ENCODE results near the gene IGFL2. TPM values are rescaled to one million over a fixed set of nuclear protein-coding genes. Genes with fewer than 3 reads are reported as not detected.
"Not testable (repeated sequence)": the region's sequence is repeated elsewhere in the genome, so short reads cannot be mapped to it uniquely, and the experiment has no call there.

The IGFL2 gene
- 10 to 100 TPM; 10.1 to 39.2 (median 16.1) TPM for total RNA-seq

GRCh38 chr19:46147791-46148288, at the start of gene IGFL2:
Gene IGFL2 (plus strand): TSS chr19:46148238. CDS start chr19:46148279, 41 bp downstream.
- no peak for DNase-seq (ENCODE audit: low spot score in 2 of 2)
- TF ChIP-seq POLR2AphosphoS5 (IDR thresholded peaks at IDR 0.05), result no peak
- H3K36me3 ChIP-seq, result no peaks in the 10 kb centered on the region
- no peaks in the 10 kb centered on the region for H3K9me3 ChIP-seq
- WGBS, result 58% methylated on average over 6 of the region's 6 CpGs
- no peak within 1 kb of the TSS for H3K27ac ChIP-seq
- no peak within 1 kb of the TSS for H3K4me3 ChIP-seq
- peaks cover 3% of the 10 kb centered on the region for H3K27me3 ChIP-seq
- H3K4me1 ChIP-seq, result no peaks in the 10 kb centered on the region

DNA sequence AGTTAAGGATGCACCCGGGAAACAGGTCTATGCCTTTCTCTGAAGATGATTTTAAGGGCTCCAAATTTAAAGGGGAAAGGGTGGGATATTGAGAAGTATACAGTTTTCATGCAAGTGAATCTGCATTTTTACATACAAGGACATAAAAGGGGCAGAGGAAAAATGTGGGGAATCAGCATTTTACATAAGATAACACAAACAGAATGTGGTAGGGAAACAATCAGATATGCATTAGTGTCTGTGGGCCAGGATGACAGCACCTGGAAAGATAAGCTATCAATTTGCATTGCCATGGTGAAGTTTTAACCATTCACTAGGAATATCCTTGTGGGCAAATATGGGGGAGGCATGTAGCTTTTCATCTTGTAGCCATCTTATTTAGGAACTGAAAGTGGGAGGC, 47.7 kb upstream of the IGFL2 start:
- Histone ChIP-seq H3K9me3 (peaks cover 7% of the 10 kb centered on the region), H3K27me3 (peaks cover 7% of the 10 kb centered on the region), H3K36me3 (no peaks in the 10 kb centered on the region), H3K4me1 (no peaks in the 10 kb centered on the region), H3K27ac (no peak overlapping the region), H3K4me3 (no peak overlapping the region)
- WGBS, result 83% methylated on average over 1 of the region's 1 CpG
- no peak for DNase-seq (ENCODE audit: low spot score in 2 of 2)
- no peak for TF ChIP-seq POLR2AphosphoS5 (IDR thresholded peaks at IDR 0.05)
- TF ChIP-seq, protein P1, sequence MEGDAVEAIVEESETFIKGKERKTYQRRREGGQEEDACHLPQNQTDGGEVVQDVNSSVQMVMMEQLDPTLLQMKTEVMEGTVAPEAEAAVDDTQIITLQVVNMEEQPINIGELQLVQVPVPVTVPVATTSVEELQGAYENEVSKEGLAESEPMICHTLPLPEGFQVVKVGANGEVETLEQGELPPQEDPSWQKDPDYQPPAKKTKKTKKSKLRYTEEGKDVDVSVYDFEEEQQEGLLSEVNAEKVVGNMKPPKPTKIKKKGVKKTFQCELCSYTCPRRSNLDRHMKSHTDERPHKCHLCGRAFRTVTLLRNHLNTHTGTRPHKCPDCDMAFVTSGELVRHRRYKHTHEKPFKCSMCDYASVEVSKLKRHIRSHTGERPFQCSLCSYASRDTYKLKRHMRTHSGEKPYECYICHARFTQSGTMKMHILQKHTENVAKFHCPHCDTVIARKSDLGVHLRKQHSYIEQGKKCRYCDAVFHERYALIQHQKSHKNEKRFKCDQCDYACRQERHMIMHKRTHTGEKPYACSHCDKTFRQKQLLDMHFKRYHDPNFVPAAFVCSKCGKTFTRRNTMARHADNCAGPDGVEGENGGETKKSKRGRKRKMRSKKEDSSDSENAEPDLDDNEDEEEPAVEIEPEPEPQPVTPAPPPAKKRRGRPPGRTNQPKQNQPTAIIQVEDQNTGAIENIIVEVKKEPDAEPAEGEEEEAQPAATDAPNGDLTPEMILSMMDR (IDR thresholded peaks at IDR 0.05), result no peak
- TF ChIP-seq POLR2A (IDR thresholded peaks at IDR 0.05), result no peak
- no peak for TF ChIP-seq EP300 (IDR thresholded peaks at IDR 0.05)

DNA sequence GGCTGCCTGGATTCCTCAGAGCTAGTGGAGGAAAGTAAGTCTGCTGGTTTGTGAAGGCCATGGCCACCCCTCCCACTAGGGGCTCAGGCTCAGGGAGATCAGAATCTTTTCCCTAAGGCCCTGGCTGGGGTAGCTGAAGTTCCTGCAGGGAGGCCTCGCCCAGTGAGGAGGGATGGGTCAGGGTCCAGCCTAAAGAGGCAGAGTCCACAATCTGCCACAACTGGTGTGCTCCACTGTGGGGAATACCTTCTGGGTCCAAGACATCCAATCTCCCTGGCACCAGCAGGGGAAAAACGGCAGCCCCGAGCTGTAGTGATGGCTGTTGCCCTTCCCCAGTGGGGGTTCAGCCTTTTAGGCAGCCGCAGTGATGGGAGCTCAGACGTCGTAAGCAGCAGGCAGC, 46.7 kb upstream of the IGFL2 start:
- no peak for TF ChIP-seq POLR2A (IDR thresholded peaks at IDR 0.05)
- 61% methylated on average over 6 of the region's 6 CpGs for WGBS
- no peak overlapping the region for H3K27ac ChIP-seq
- H3K9me3 ChIP-seq, result peaks cover 7% of the 10 kb centered on the region
- H3K27me3 ChIP-seq, result peaks cover 12% of the 10 kb centered on the region
- DNase-seq (ENCODE audit: low spot score in 2 of 2), result no peak
- no peaks in the 10 kb centered on the region for H3K36me3 ChIP-seq
- no peak overlapping the region for H3K4me3 ChIP-seq
- no peaks in the 10 kb centered on the region for H3K4me1 ChIP-seq

DNA sequence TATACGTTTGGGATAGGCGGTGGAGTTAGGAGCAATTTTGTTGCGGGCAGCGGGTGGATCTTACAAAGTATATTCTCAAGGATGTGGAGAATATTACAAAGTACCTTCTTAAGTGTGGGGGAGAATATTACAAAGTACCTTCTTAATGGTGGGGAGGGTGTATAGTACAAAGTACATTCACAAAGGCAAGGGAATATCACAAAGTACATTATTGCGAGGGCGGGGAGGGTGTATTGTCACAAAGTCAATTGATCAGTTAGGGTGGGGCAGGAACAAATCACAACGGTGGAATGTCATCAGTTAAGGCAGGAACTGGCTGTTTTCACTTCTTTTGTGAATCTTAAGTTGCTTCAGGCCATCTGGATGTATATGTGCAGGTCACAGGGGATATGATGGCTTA, 45.7 kb upstream of the IGFL2 start:
- DNase-seq (ENCODE audit: low spot score in 2 of 2), result not testable (repeated sequence)

GRCh38 chr19:46107371-46107770, 40.7 kb upstream of the IGFL2 start:
- 49% methylated on average over 3 of the region's 6 CpGs for WGBS
- Histone ChIP-seq H3K4me3 (no peak overlapping the region), H3K4me1 (peaks cover 8% of the 10 kb centered on the region), H3K9me3 (peaks cover 7% of the 10 kb centered on the region), H3K27ac (no peak overlapping the region), H3K36me3 (no peaks in the 10 kb centered on the region), H3K27me3 (peaks cover 18% of the 10 kb centered on the region)
- no peak for TF ChIP-seq POLR2AphosphoS5 (IDR thresholded peaks at IDR 0.05)
- no peak for TF ChIP-seq POLR2A (IDR thresholded peaks at IDR 0.05)
- TF ChIP-seq, protein P1 (IDR thresholded peaks at IDR 0.05), result no peak
- no peak for TF ChIP-seq EP300 (IDR thresholded peaks at IDR 0.05)
- no peak for DNase-seq (ENCODE audit: low spot score in 2 of 2)

More for the DNA sequence above, 45.7 kb upstream of the IGFL2 start:
- H3K27me3 ChIP-seq, result peaks cover 12% of the 10 kb centered on the region
- H3K9me3 ChIP-seq, H3K4me3 ChIP-seq, H3K27ac ChIP-seq, H3K36me3 ChIP-seq, H3K4me1 ChIP-seq: not testable (repeated sequence)
- WGBS, result 81% methylated on average over 7 of the region's 7 CpGs

- WGBS, result 49% methylated on average over 6 of the region's 6 CpGs
- no peak for DNase-seq (ENCODE audit: low spot score in 2 of 2)
Measured at GRCh38 chr19:46109876-46110275, 38.2 kb upstream of the IGFL2 start.

More at GRCh38 chr19:46109876-46110275, 38.2 kb upstream of the IGFL2 start:
- H3K9me3 ChIP-seq, result peaks cover 4% of the 10 kb centered on the region
- peaks cover 12% of the 10 kb centered on the region for H3K4me1 ChIP-seq
- H3K27me3 ChIP-seq, result peaks cover 16% of the 10 kb centered on the region
- H3K36me3 ChIP-seq, result no peaks in the 10 kb centered on the region
- no peak overlapping the region for H3K27ac ChIP-seq
- TF ChIP-seq EP300 (IDR thresholded peaks at IDR 0.05) (no peak), POLR2A (IDR thresholded peaks at IDR 0.05) (no peak), POLR2AphosphoS5 (IDR thresholded peaks at IDR 0.05) (no peak)
- TF ChIP-seq, protein P1 (IDR thresholded peaks at IDR 0.05), result no peak
- H3K4me3 ChIP-seq, result no peak overlapping the region

Measured in suprapubic skin (tissue), 4 donors.